IMR-90 (cell line): Measurements from ENCODE around the gene BMX. TPM values are rescaled to one million over a fixed set of nuclear protein-coding genes. Genes with fewer than 3 reads are reported as not detected.

Experiments used
- ATAC-seq: fragments of 200-7000 bp; cut with Tn5 transposase; 2 replicates; pipeline ENCODE4 v1.9.1; 2020; ENCODE audit warnings: low read depth, mild to moderate bottlenecking, moderate library complexity
- BruUV-seq: library from RNA; stranded (reverse); fragments of 400-500 nt; replicated peaks from 2 replicates; lab custom pipeline; 2021; lab: Mats Ljungman, UMichigan
- CTCF ChIA-PET: fragments of 300-600 bp; formaldehyde crosslinking; extraction: SDS; loops from one replicate; lab custom pipeline; 2021; ENCODE audit warnings: antibody characterized with exemption; lab: Yijun Ruan, JAX
- POLR2A ChIA-PET: fragments of 300-600 bp; sonication (Branson Sonifier 250); formaldehyde crosslinking; loops from one replicate; lab custom pipeline; 2022; ENCODE audit warnings: antibody characterized with exemption; ENCODE audit not compliant: unreplicated experiment; lab: Charles Lee
- DNase-seq: peaks from one replicate; pipeline ENCODE4 v3.0.0; 2013
- H2AFZ ChIP-seq: replicated peaks from 2 replicates; pipeline ENCODE3; 2013; ENCODE audit warnings: low read length, mild to moderate bottlenecking; ENCODE audit not compliant: poor library complexity
- H2AK5ac ChIP-seq: 2 replicates; pipeline ENCODE4 v1.6.1; 2013; ENCODE audit warnings: low read depth, low read length, inconsistent platforms
- H2AK9ac ChIP-seq: replicated peaks from 2 replicates; pipeline ENCODE3; 2013; ENCODE audit warnings: mild to moderate bottlenecking, low read depth, low read length, moderate library complexity; ENCODE audit not compliant: poor library complexity
- H2BK120ac ChIP-seq: 2 replicates; pipeline ENCODE4 v1.6.1; 2013; ENCODE audit warnings: low read depth, low read length, inconsistent platforms
- H2BK15ac ChIP-seq: 3 replicates; pipeline ENCODE4 v1.6.1; 2013; ENCODE audit warnings: low read depth, low read length, inconsistent platforms
- H2BK20ac ChIP-seq: 2 replicates; pipeline ENCODE4 v1.6.1; 2013; ENCODE audit warnings: low read depth, mild to moderate bottlenecking, inconsistent platforms, low read length, moderate library complexity
- H2BK5ac ChIP-seq: 2 replicates; pipeline ENCODE4 v1.6.1; 2013; ENCODE audit warnings: mild to moderate bottlenecking, low read depth, low read length, inconsistent platforms; ENCODE audit not compliant: poor library complexity, severe bottlenecking
- H3K14ac ChIP-seq: replicated peaks from 2 replicates; pipeline ENCODE4 v1.6.1; 2013; ENCODE audit warnings: low read depth, low read length, inconsistent platforms
- H3K18ac ChIP-seq: 2 replicates; pipeline ENCODE4 v1.6.1; 2013; ENCODE audit warnings: low read depth, low read length, control low read depth
- H3K23ac ChIP-seq: 2 replicates; pipeline ENCODE4 v1.6.1; 2013; ENCODE audit warnings: low read depth, low read length, inconsistent platforms
- H3K27ac ChIP-seq: 2 replicates; pipeline ENCODE4 v1.5.1; 2013; ENCODE audit warnings: mild to moderate bottlenecking, control low read depth, low read length; ENCODE audit not compliant: insufficient read depth
- H3K27me3 ChIP-seq: 2 replicates; pipeline ENCODE4 v1.6.1; 2013; ENCODE audit warnings: low read length; ENCODE audit not compliant: control insufficient read depth, insufficient read depth
- H3K36me3 ChIP-seq: 2 replicates; pipeline ENCODE4 v1.6.1; 2013; ENCODE audit warnings: low read length, mixed read lengths; ENCODE audit not compliant: control insufficient read depth, insufficient read depth
- H3K4ac ChIP-seq: 2 replicates; pipeline ENCODE4 v1.6.1; 2013; ENCODE audit warnings: low read depth, low read length, inconsistent platforms
- H3K4me1 ChIP-seq: 2 replicates; pipeline ENCODE4 v1.6.1; 2013; ENCODE audit warnings: low read length, mixed read lengths; ENCODE audit not compliant: control insufficient read depth, insufficient read depth
- H3K4me2 ChIP-seq: 2 replicates; pipeline ENCODE4 v1.6.1; 2013; ENCODE audit warnings: low read depth, mild to moderate bottlenecking, control low read depth, low read length, moderate library complexity
- H3K4me3 ChIP-seq: 2 replicates; pipeline ENCODE4 v1.5.1; 2013; ENCODE audit warnings: low read depth, mild to moderate bottlenecking, control low read depth, low read length, moderate library complexity; ENCODE audit not compliant: insufficient read depth
- H3K56ac ChIP-seq: 2 replicates; pipeline ENCODE4 v1.6.1; 2013; ENCODE audit warnings: low read length, inconsistent platforms; ENCODE audit not compliant: insufficient read depth; ENCODE audit errors: extremely low read depth
- H3K79me1 ChIP-seq, 2 experiments: 2 replicates each; pipeline ENCODE4 v1.6.1; 2013; ENCODE audit warnings: low read length in 2 of 2, inconsistent platforms in 1 of 2, low read depth in 1 of 2
- H3K9ac ChIP-seq: 2 replicates; pipeline ENCODE4 v1.6.1; 2013; ENCODE audit warnings: low read depth, low read length, control low read depth
- H3K9me1 ChIP-seq: 2 replicates; pipeline ENCODE4 v1.6.1; 2013; ENCODE audit warnings: low read length, inconsistent platforms; ENCODE audit not compliant: insufficient read depth
- H3K9me3 ChIP-seq: 2 replicates; pipeline ENCODE4 v1.6.1; 2013; ENCODE audit warnings: low read length; ENCODE audit not compliant: control insufficient read depth, insufficient read depth
- H4K20me1 ChIP-seq: 2 replicates; pipeline ENCODE4 v1.6.1; 2013; ENCODE audit warnings: low read length, inconsistent platforms; ENCODE audit not compliant: insufficient read depth
- H4K5ac ChIP-seq: 2 replicates; pipeline ENCODE4 v1.6.1; 2013; ENCODE audit warnings: mild to moderate bottlenecking, low read depth, low read length, control low read depth
- H4K8ac ChIP-seq, 2 experiments: 2 replicates each; pipeline ENCODE4 v1.6.1; 2013; ENCODE audit warnings: low read depth in 2 of 2, low read length in 2 of 2, control low read depth in 1 of 2, inconsistent platforms in 1 of 2
- H4K91ac ChIP-seq: 2 replicates; pipeline ENCODE4 v1.6.1; 2013; ENCODE audit warnings: low read depth, low read length, inconsistent platforms; ENCODE audit not compliant: insufficient read depth
- CTCF ChIP-seq: conservative IDR thresholded peaks from 2 replicates; pipeline ENCODE4 v1.5.1; 2012; ENCODE audit warnings: mild to moderate bottlenecking, low read depth, low read length, improper control_type of control experiment
- ELK1 ChIP-seq: fragments of 150-350 bp; IDR thresholded peaks from 2 replicates; pipeline ENCODE4 v1.6.1; 2016; ENCODE audit warnings: low read depth, mild to moderate bottlenecking, low read length, moderate library complexity, borderline replicate concordance
- FOS ChIP-seq: fragments of 150-350 bp; IDR thresholded peaks from 2 replicates; pipeline ENCODE4 v1.6.1; 2016; ENCODE audit warnings: low read depth, low read length
- MAZ ChIP-seq: IDR thresholded peaks from 2 replicates; pipeline ENCODE4 v1.6.1; 2012; ENCODE audit warnings: low read depth, mild to moderate bottlenecking, low read length, improper control_type of control experiment, moderate library complexity, borderline replicate concordance
- MXI1 ChIP-seq: IDR thresholded peaks from 2 replicates; pipeline ENCODE4 v1.6.1; 2012; ENCODE audit warnings: low read depth, mild to moderate bottlenecking, low read length, moderate library complexity, borderline replicate concordance
- NFE2L2 ChIP-seq: fragments of 150-350 bp; IDR thresholded peaks from 2 replicates; pipeline ENCODE4 v1.6.1; 2016; ENCODE audit warnings: low read depth, mild to moderate bottlenecking, low read length
- RCOR1 ChIP-seq: IDR thresholded peaks from 2 replicates; pipeline ENCODE4 v1.6.1; 2012; ENCODE audit warnings: mild to moderate bottlenecking, low read length, improper control_type of control experiment; ENCODE audit not compliant: insufficient replicate concordance
- RFX5 ChIP-seq: IDR thresholded peaks from 2 replicates; pipeline ENCODE4 v1.8.0; 2012; ENCODE audit warnings: low read depth, mild to moderate bottlenecking, low read length, moderate library complexity
- WGBS, 2 experiments: methylation state at CpG; one replicate each; pipeline versions ENCODE4 v1.1.5 to v1.1.7; 2013; ENCODE audit warnings: missing lambda C conversion rate in 2 of 2; ENCODE audit not compliant: insufficient read length in 1 of 2; ENCODE audit errors: extremely low coverage in 2 of 2; 5-methylcytosine and 5-hydroxymethylcytosine counted together
- dilution Hi-C: fragments of 300-500 bp; cut with HindIII; formaldehyde crosslinking; loops from one replicate; pipeline ENCODE4 v1.14.3; 2018; ENCODE audit warnings: low sequenced_read_pairs; ENCODE audit not compliant: unreplicated experiment
- in situ Hi-C: fragments of 300-500 bp; cut with MboI; formaldehyde crosslinking; loops from 3 replicates; pipeline ENCODE4 v1.14.3; 2019; ENCODE audit warnings: low sequenced_read_pairs, inconsistent platforms, mixed read lengths
- intact Hi-C: fragments of 100-400 bp; cut with micrococcal nuclease; formaldehyde crosslinking; loops from 2 replicates; pipeline ENCODE4 v1.10.0; 2022
- polyA plus RNA-seq, 3 experiments: library from polyadenylated mRNA; depleted of rRNA; stranded (reverse); fragments of >200 nt; gene quantifications; 2 replicates each; pipeline ENCODE4 v1.2.3, GENCODE V29; 2012; ENCODE audit warnings: low replicate concordance in 1 of 3
- total RNA-seq: library from RNA; depleted of rRNA; stranded (reverse); fragments of >200 nt; gene quantifications from 2 replicates; pipeline ENCODE4 v1.2.3, GENCODE V29; 2012

The BMX gene
- total and polyA plus RNA-seq, 2 of the 4 experiments (the other 2 are of a cell fraction): not detected

- Histone ChIP-seq H4K8ac (no peak overlapping the region), H2BK15ac (no peak overlapping the region), H3K4me3 (no peak overlapping the region), H2AK9ac (no peak overlapping the region), H4K5ac (no peak overlapping the region), H3K18ac (no peak overlapping the region), H3K4ac (no peak overlapping the region), H2AK5ac (no peak overlapping the region), H2BK5ac (no peak overlapping the region), H3K79me1 (no peaks in the 10 kb centered on the region), H3K9ac (no peak overlapping the region), H3K23ac (no peak overlapping the region), H3K14ac (no peak overlapping the region), H2BK120ac (no peak overlapping the region), H2AFZ (no peak overlapping the region), H3K56ac (no peak overlapping the region), H3K9me3 (no peaks in the 10 kb centered on the region), H3K27me3 (peaks cover 14% of the 10 kb centered on the region), H3K27ac (no peak overlapping the region), H3K4me1 (no peaks in the 10 kb centered on the region), H3K4me2 (no peak overlapping the region), H4K91ac (no peak overlapping the region), H3K9me1 (no peaks in the 10 kb centered on the region), H2BK20ac (no peak overlapping the region), H3K36me3 (no peaks in the 10 kb centered on the region), H4K20me1 (no peaks in the 10 kb centered on the region)
- dilution Hi-C loops: no loop called here
- no peak for ATAC-seq
- in situ Hi-C loops: loop anchor here (10.0 kb wide), 1 partner anchor 218 kb away; no protein-coding TSS in a partner anchor
- intact Hi-C loops: no loop called here
- CTCF ChIA-PET: no interaction called here
- POLR2A ChIA-PET: no interaction called here
- 40% methylated on average over 2 of the region's 7 CpGs; no CpG with 5 or more reads in 1 of the 2 experiments for WGBS, 2 experiments
- BruUV-seq: no TSS peak
- TF ChIP-seq FOS (no peak), MAZ (no peak), NFE2L2 (no peak), MXI1 (no peak), CTCF (no peak), RCOR1 (no peak), RFX5 (no peak), ELK1 (no peak)
- no peak for DNase-seq
Observed at GRCh38 chrX:15563056-15563455, 62.4 kb downstream of the BMX start.
